GM19239 (cell line): ENCODE measurements around the gene CLEC4M.
A peak's percentile ranks its signal among the peaks of the same experiment; 100 is the strongest.
"Not testable (repeated sequence)": the region's sequence is repeated elsewhere in the genome, so short reads cannot be mapped to it uniquely, and the experiment has no call there.

ENCODE experiments used
- DNase-seq: peaks from one replicate; pipeline ENCODE4 v3.0.0; 2011; ENCODE audit warnings: low spot score; ENCODE audit not compliant: insufficient read length
- FAIRE-seq: peaks from 2 replicates; lab custom pipeline; 2011; peaks lifted over from hg19 to GRCh38; lab: Jason Lieb, UNC

Gene CLEC4M

DNA sequence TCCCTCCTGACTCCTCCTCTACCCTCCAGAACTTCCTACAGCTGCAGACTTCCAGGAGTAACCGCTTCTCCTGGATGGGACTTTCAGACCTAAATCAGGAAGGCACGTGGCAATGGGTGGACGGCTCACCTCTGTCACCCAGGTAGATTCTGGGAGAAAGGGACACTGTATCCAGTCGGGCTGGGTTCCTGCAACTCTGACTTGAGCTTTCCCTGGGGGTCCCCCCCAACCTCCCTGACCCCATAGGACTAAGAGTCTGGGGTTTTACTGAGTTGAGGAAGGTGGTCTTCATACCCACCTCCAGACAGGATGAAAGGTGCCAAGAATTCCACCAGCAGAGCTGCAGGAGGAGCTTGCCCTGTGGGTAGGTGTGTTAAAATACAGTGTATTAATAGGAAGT is 4.4 kb downstream of the CLEC4M start:
- FAIRE-seq, result no peak
- no peak for DNase-seq

DNA sequence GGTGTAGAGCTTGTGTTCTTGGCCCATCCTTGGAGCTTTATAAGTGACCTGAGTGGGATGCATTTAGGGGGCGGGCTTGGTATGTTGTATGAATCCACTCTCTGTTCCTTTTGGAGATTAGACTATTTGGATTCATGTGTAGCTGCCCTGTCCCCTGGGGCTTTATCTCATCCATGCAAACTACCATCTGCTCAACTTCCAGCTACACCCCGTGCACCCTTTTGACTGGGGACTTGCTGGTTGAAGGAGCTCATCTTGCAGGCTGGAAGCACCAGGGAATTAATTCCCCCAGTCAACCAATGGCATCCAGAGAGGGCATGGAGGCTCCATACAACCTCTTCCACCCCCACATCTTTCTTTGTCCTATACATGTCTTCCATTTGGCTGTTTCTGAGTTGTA is 6.1 kb downstream of the CLEC4M start:
- DNase-seq, result no peak
- no peak for FAIRE-seq

DNA sequence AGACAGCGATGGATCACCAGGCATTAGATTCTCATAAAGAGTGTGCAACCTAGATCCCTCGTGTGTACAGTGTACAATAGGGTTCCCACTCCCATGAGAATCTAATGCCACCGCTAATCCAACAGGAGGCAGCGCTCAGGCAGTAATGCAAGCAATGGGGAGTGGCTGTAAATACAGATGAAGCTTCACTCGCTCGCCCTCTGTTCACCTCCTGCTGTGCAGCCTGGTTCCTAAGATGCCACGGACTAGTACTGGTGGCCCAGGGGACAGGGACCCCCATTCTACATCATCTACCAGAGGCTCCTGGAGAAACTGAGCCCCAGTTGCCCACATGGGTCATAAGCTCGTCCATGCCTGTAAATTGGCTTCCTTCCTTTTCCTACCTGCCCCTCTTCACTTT is 8.0 kb downstream of the CLEC4M start:
- FAIRE-seq (no peak), DNase-seq (no peak)

DNA sequence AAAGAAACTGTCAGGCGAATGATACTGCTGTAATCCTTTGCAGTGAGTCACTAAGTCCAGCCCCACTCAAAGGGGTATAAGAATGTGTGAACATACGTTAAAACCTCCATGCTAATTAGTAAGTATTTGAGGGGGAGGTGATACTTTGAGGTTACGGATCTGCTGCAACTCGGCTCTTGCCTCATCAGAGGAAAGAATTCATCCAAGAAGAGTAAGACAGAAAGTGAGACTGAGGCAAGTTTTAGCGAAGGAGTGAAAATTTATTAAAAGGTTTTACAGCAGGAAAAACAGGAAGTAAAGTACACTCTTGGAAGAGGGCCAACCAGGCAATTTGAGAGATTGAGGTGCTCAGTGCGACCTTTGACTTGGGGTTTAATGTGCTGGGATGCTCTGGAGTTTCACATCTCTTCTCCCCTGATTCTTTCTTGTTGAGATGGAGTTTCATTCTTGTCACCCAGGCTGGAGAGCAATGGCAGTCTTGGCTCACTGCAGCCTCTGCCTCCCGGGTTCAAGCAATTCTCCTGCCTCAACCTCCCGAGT is 9.8 kb downstream of the CLEC4M start:
- FAIRE-seq (peak; percentile 95), DNase-seq (no peak)

DNA sequence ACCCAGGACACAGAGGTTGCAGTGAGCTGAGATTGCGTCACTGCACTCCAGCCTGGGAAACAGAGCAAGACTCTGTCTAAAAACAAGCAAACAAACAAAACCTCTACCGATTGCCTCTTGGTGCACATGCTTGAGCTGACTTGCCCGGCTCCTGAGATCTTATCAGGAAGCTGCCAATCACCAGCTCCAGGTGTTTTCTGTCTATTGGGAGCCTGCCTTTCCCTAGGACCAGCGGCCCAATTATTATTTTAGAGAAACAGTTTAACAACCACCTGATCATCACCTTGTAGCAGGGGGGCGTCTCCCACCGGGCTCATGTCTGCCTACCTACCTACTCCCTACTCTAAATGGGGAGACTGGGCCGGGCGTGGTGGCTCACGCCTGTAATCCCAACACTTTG is 10.8 kb downstream of the CLEC4M start:
- DNase-seq, result no peak
- FAIRE-seq, result no peak

DNA sequence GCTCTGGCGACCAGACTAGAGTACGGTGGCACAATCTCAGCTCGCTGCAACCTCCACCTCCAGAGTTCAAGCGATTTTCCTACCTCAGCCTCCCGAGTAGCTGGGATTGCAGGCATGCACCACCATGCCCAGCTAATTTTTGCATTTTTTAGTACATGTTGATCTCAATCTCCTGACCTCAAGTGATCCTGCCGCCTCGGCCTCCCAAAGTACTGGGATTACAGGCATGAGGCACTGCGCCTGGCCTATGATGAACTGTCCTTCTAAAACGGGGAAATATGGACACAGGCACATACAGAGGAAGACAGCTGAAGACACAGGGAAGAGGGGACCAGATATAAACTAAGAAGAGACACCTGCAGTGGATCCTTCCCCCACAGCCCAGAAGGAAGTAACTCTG is 12.7 kb downstream of the CLEC4M start:
- no peak for FAIRE-seq
- DNase-seq, result no peak

DNA sequence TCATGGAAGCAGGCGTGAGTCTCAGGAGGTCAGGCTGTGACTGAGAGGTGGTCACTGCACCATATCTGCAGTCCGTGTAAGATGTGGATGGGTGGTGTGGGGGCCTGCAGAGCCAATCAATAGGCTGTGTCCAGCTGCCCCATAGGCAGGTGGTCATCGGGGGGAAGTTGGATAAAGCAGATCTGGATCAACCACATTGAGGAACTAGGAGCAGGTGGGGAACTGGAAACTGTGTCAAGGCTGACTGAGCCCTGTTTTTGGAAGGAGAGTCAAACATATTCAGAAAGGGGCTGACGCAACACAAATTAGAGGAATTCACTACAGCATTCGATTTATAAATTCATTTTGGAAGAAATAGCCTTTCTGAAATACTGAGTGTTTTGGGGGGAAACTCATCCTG is 15.0 kb downstream of the CLEC4M start:
- DNase-seq (no peak), FAIRE-seq (no peak)

DNA sequence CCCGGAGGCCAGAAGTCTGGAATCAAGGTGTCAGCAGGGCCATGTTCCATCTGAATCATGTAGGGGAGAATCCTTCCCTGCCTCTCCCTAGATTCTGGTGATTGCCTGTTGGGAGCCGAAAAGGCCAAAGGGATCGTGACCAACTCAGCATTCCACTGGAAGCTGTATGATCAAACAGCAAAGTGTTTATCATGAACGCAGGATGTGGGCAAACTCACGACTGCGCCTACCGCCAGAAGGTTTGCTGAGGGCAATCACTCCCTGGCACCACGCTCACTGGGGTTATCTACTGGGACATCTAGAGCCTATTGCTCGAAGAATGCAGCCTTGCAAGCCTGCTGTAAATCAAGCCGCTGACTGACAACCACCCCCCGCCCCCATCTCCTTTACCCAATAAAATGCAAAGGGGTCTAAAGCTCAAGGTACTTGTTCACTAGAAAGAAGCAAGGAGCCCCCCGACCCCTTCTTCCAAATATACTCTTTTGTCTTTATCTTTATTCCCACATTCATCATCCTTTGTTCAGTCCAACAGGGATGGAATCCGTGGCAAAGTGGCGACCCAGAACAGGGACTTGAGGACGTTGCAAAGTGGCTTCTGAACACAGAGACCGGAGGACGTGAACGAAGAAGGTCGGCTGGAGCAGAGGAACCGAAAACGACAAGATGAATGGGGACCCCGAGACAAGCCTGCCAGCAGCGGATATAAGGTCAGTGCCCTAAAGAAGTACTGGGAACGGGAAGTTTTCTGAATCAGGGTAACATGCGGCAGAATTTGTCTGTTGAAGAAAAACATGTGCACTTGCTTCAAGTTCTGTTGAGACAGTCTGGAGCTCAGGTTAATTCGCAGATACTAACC is 16.8 kb downstream of the CLEC4M start:
- DNase-seq (no peak), FAIRE-seq (no peak)

DNA sequence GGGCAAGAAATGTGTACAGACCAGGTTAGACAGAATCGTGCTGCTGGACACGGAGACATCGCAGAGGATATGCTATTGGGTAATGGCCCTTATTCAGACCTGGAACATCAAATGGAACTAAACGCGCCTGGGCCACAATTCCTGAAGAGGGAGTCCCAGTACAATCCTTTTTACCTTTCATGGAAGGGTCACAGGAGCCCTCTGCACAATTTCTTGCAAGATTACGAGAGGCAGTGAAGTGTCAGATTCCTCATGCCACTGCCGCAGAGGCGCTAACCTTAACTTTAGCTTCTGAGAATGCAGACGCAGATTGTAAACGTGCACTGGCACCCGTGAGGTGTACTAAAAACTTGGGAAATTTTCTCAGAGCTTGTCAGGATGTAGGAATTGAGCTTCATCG is 18.1 kb downstream of the CLEC4M start:
- DNase-seq (no peak), FAIRE-seq (no peak)

DNA sequence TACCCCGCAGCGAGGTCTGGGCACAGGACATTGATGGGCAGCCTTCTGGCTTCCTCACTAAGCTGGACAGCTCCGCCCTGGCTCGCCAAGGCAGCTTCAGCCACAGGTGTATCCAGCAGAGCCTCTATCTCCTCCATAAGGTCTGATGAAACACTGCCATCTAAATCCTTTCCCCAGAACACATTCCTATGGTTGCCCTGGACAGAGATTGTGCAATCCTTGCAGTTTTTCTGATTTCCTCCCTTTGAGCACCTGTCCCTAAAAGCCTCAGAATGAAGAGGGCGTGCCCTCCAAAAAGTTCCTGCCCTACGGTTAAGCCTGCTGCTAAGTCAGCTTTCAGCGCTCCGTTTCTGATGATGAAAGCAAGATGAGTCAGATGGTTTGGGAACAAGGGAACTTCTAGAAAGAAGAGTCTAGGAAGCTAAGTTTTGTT is 21.0 kb downstream of the CLEC4M start:
- DNase-seq (no peak), FAIRE-seq (no peak)

DNA sequence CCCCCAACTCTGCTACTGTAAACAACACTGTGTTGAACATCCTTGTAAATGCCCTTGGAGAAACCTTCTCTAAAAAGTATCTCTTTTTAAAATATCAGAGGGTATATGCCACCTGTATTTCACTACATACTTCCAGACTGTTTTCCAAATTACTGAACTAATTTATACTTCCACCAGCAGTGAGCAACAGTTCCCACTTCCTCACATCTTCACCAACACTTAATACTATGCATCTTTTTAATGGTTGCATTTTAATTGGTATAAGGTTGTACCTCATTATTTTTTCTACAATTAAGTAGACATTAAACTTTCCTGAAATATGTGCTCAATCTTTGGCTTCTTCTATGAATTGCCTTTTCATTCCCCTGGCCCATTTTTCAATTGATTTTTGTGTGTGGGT is 21.8 kb downstream of the CLEC4M start:
- DNase-seq, result no peak
- FAIRE-seq, result no peak

DNA sequence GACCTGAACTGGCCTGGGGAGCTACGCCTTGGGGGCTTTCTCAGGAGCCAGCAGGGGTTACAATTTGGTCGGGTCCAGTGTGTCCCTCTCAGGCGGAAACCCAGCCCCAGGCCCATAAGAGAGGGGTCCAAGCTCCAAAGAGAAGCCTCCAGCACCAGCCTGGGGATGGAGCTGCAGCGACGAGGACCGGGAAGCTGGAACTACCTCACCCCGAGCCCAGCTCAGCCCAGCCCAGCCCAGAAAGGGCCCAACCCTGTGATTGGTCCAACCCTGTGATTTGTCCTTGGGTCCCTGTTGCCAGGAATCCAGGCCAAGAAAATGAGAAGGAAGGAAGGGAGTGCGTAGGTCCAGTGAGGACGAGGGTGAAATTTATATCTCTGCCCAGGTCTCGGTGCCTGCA is 24.1 kb downstream of the CLEC4M start:
- no peak for DNase-seq
- no peak for FAIRE-seq

DNA sequence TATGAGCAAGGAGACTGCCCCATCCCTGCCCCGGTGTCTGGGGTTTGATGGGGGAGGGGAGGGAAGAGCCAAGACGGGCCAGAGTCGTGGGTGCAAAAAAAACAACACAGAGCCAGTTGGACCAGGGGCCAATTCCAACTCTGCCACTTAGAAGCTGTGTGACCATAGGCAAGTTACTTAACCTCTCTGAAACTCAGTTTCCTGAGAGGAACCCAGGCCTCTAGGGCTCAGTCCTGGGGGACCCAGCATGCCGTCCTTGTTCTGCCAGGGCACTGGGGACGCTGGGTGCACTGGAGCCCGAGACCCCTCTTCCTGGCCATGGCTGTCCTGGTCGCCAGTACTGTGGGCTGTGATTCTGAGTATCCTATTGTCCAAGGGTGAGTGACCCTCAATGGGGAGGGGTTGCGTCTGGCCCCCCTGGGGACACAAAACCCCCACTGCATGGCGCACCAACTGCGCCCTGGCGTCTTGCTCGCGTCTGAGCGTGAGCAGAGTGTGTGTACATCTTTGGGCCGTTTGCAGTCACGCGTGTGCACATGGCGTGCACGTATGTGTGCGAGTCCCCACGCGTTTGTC is 24.6 kb downstream of the CLEC4M start:
- no peak for DNase-seq
- no peak for FAIRE-seq

DNA sequence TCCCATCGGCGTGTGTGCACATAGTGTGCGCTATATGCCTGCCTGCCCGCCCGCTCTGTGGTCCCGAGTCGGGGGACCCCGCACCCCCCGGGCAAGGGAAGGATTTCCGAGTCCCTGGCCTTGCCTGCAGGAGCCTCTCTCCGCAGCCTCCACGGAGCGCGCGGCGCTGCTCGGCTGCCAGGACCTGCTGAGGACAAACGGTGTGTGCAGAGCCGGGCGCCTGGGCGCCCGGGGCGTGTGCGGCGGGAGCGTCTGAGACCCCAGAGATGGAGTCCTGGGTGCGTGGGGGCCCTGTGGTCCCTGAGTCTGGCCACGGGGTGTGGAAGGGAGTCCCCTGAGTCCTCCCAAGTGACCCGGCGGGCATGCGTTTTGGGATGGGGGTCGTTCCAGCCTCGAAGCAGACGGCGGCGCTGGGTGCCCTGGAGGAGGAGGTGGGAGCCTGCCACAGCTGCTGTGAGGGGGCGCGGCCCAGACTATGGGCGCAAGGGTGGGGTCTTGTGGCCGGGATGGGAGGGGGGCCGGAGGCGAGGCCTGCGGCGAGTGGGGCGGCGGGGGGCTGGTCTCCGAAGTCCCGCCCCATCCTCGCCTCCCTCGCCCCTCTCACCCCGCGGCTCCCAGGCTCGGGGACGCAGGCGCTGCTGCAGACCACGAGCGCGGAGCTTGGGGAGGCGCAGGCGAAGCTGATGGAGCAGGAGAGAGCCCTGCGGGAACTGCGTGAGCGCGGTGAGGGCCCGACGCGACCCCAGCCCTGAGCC is 25.3 kb downstream of the CLEC4M start:
- FAIRE-seq, result no peak
- DNase-seq, result no peak

DNA sequence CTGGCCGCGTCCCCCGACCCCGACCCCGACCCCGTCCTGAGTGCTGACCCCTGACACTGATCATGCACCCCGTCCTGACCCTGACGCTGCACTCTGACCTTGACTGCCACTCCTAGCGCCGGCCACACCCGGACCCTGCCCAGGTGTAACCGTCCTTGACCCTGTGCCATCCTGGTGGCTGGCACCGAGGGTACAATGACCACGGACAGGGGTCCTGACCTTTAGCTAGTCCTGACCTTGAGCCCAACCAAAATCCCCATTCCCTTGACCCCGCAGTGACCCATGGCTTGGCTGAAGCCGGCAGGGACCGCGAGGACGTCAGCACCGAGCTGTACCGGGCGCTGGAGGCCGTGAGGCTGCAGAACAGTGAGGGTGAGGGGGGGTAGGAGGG is 25.9 kb downstream of the CLEC4M start:
- DNase-seq (no peak), FAIRE-seq (no peak)

DNA sequence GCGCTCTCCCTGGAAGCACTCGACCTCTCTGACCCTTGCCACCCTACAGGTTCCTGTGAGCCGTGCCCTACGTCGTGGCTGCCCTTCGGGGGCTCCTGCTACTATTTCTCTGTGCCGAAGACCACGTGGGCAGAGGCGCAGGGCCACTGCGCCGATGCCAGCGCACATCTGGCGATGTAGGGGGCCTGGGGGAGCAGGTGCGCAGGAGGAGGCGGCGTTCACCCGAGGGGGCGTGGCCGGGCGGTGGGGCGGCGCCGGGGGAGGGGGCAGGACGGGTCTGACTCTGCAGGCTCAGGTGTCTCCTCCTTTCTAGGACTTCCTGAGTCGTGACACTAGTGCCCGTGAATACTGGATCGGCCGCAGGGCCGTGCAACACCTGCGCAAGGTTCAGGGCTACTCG is 26.4 kb downstream of the CLEC4M start:
- no peak for FAIRE-seq

DNA sequence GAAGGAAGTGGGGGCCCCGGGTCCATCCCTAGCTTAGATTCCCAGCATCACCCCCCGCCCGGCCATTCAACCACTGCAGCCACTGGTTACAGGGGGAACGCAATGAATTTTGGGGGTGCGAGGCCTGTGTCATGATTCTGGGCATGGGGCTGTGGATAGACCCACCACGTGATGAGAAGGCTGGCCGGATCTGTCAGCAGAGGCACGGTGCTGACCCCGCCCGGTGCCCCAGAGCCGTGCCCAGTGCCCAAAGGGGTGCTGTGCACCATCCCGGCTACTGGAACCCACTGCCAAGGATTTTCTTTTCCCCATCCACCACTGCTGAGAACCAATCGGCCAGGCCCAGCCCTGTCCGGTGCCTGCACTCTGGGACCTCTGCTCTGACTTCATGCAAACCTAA is 27.4 kb downstream of the CLEC4M start:
- DNase-seq (no peak), FAIRE-seq (no peak)

More for the DNA sequence above, 26.4 kb downstream of the CLEC4M start:
- DNase-seq, result no peak

DNA sequence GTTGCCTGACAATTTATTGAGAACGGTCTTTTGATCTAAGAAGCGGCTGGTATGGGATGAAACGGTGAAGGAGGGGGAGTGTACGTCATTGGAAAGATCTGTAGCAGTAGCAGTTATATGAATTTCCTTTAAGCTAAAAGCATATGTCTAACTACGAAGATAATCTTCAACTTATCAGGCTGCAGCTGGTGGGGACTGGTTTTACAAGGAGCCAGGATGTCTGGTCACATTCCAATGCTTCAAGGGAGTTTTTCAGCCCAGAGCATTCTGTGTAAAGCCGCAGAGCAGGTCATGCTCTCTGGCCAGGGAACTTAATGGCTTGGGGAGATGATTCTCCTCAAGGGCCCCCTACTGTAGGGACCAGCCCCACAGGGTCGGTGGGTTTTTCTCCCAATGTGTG is 29.2 kb downstream of the CLEC4M start:
- FAIRE-seq (no peak), DNase-seq (no peak)

DNA sequence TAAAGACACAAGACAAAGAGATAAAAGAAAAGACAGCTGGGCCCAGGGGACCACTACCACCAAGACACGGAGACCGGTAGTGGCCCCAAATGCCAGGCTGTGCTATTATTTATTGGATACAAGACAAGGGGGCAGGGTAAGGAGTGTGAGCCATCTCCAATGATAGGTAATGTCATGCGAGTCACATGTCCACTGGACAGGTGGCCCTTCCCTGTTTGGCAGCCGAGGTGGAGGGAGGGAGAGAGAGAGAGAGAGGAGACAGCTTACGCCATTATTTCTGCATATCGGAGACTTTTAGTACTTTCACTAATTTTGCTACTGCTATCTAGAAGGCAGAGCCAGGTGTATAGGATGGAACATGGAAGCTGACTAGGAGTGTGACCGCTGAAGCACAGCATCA is 29.7 kb downstream of the CLEC4M start:
- FAIRE-seq, DNase-seq: not testable (repeated sequence)

DNA sequence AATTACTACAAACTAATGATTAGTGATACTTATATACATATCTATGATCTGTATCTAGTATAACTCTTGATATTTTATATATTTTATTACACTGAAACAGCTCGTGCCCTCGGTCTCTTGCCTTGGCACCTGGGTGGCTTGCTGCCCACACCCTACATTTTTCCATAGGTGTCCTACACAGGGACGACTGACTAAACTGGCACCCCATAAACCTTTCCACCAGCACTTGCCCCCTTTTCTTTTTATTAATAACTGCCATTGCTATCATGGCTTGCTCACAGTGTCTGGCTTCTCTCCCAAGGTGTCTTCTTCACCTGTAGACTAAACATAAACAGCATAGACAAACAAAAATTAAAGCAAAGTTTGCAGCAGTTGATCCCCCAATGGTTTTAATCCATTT is 30.4 kb downstream of the CLEC4M start:
- DNase-seq (no peak), FAIRE-seq (no peak)

DNA sequence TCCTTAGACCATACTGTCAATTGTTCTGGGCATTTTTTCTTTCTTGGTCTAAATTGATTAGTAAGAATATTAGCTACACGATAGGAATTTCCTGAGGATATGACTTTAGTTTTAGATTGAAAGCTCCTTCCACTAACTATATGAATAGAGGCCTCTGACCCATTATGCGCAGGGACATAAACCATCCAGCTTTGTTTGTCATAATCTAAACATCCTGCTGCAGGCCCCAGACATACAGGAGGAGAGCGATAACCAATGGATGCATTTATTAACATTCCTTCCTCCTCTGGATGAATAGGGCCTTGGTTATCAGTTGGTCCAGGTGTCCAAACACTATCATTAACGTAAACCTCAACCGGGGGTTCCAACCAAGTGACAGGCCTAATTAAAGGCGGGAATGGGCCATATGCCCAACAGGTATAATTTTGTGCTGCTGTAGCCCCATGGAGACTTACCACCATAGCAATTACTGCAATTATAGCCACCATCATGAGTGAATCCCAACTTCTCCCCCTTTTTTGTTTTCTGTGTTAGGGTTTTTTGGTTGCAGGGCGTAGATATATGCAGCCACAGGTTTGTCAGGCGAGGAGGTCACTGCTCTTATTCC is 32.6 kb downstream of the CLEC4M start:
- FAIRE-seq (no peak), DNase-seq (no peak)
